H1 (cell line): ENCODE results near the gene CYP4A22. TPM values are rescaled to one million over a fixed set of nuclear protein-coding genes. Genes with fewer than 3 reads are reported as not detected.

Experiments
- CTCF ChIA-PET: fragments of 300-600 bp; sonication (Branson Sonifier 250); formaldehyde crosslinking; loops from one replicate; lab custom pipeline; 2021; ENCODE audit not compliant: partially characterized antibody; lab: Charles Lee
- POLR2A ChIA-PET: fragments of 300-600 bp; sonication (Branson Sonifier 250); formaldehyde crosslinking; loops from one replicate; lab custom pipeline; 2021; ENCODE audit warnings: inconsistent platforms; ENCODE audit not compliant: partially characterized antibody; lab: Charles Lee
- DNase-seq, 2 experiments: peaks; one replicate each; pipeline versions ENCODE4 v3.0.0 to v3.0.0-alpha.2; 2010 to 2022; ENCODE audit warnings: low spot score in 2 of 2, low read depth in 1 of 2, mixed read lengths in 1 of 2
- FAIRE-seq: peaks from 2 replicates; lab custom pipeline; 2011; peaks lifted over from hg19 to GRCh38; lab: Jason Lieb, UNC
- H2AFZ ChIP-seq: 2 replicates; pipeline ENCODE4 v1.8.1; 2012; ENCODE audit warnings: low read length, inconsistent platforms
- H2AK5ac ChIP-seq: 2 replicates; pipeline ENCODE4 v1.6.1; 2013; ENCODE audit warnings: low read depth, low read length
- H2BK120ac ChIP-seq: replicated peaks from 2 replicates; pipeline ENCODE3; 2013; ENCODE audit warnings: low read depth, low read length, inconsistent platforms
- H2BK12ac ChIP-seq: 2 replicates; pipeline ENCODE4 v1.6.1; 2013; ENCODE audit warnings: low read depth, low read length
- H2BK15ac ChIP-seq: 2 replicates; pipeline ENCODE4 v1.6.1; 2013; ENCODE audit warnings: low read length
- H2BK20ac ChIP-seq: 2 replicates; pipeline ENCODE4 v1.6.1; 2013; ENCODE audit warnings: low read length
- H2BK5ac ChIP-seq: 2 replicates; pipeline ENCODE4 v1.6.1; 2013; ENCODE audit warnings: low read depth, low read length
- H3K14ac ChIP-seq: 2 replicates; pipeline ENCODE4 v1.6.1; 2013; ENCODE audit warnings: inconsistent platforms; ENCODE audit not compliant: insufficient read length
- H3K18ac ChIP-seq: 2 replicates; pipeline ENCODE4 v1.6.1; 2013; ENCODE audit warnings: low read length; ENCODE audit errors: extremely low read depth
- H3K23ac ChIP-seq: 2 replicates; pipeline ENCODE4 v1.6.1; 2013; ENCODE audit warnings: inconsistent platforms; ENCODE audit not compliant: insufficient read length
- H3K23me2 ChIP-seq: 2 replicates; pipeline ENCODE4 v1.6.1; 2013; ENCODE audit warnings: low read depth, low read length
- H3K27ac ChIP-seq: 2 replicates; pipeline ENCODE4 v1.6.1; 2011; ENCODE audit warnings: low read depth, low read length, inconsistent platforms
- H3K27me3 ChIP-seq, 4 experiments: replicated peaks in 1 of 4; 1 replicate in 1 of 4; 2 replicates in 3 of 4; pipeline versions ENCODE4 v1.6.1 to v1.8.1; 2011 to 2013; ENCODE audit warnings: low read length in 3 of 4, mild to moderate bottlenecking in 3 of 4, inconsistent platforms in 2 of 4, mixed read lengths in 2 of 4, moderate library complexity in 1 of 4; ENCODE audit not compliant: control insufficient read depth in 3 of 4, insufficient read depth in 3 of 4; ENCODE audit errors: extremely low read depth in 1 of 4
- H3K36me3 ChIP-seq, 4 experiments: 2 replicates each; pipeline versions ENCODE4 v1.6.1 to v1.8.1; 2011 to 2013; ENCODE audit warnings: mild to moderate bottlenecking in 4 of 4, low read length in 3 of 4, moderate library complexity in 2 of 4, control low read depth in 1 of 4, inconsistent platforms in 1 of 4; ENCODE audit not compliant: insufficient read depth in 4 of 4, control insufficient read depth in 2 of 4
- H3K4ac ChIP-seq: replicated peaks from 2 replicates; pipeline ENCODE3; 2013; ENCODE audit warnings: low read length, low read depth, mixed read lengths, inconsistent platforms; ENCODE audit not compliant: insufficient read length
- H3K4me1 ChIP-seq, 4 experiments: replicated peaks in 1 of 4; 1 replicate in 1 of 4; 2 replicates in 3 of 4; pipeline versions ENCODE4 v1.6.1 to v1.8.1; 2011 to 2013; ENCODE audit warnings: low read length in 3 of 4, inconsistent platforms in 2 of 4, mixed read lengths in 1 of 4; ENCODE audit not compliant: insufficient read depth in 4 of 4, control insufficient read depth in 3 of 4
- H3K4me2 ChIP-seq, 2 experiments: 2 replicates each; pipeline versions ENCODE4 v1.6.1 to v1.8.1; 2011 to 2013; ENCODE audit warnings: low read depth in 2 of 2, low read length in 2 of 2, control low read depth in 1 of 2, inconsistent platforms in 1 of 2, mild to moderate bottlenecking in 1 of 2; ENCODE audit not compliant: insufficient read depth in 1 of 2
- H3K4me3 ChIP-seq, 4 experiments: fragments of 200-600, 300-600 bp in 1 of 4; sonication (generic), shearing (Covaris generic), sonication (Bioruptor Twin) in 1 of 4; 2 replicates each; pipeline versions ENCODE4 v1.5.1 to v1.8.1; 2011 to 2016; ENCODE audit warnings: low read length in 4 of 4, low read depth in 3 of 4, control low read depth in 2 of 4, inconsistent platforms in 2 of 4, mild to moderate bottlenecking in 2 of 4, mixed read lengths in 1 of 4, moderate library complexity in 1 of 4; ENCODE audit not compliant: insufficient read depth in 2 of 4; ENCODE audit errors: extremely low read depth in 1 of 4
- H3K56ac ChIP-seq: replicated peaks from 2 replicates; pipeline ENCODE3; 2013; ENCODE audit warnings: low read depth, mild to moderate bottlenecking, mixed read lengths, low read length, inconsistent platforms; ENCODE audit not compliant: insufficient read length
- H3K79me1 ChIP-seq: 2 replicates; pipeline ENCODE4 v1.6.1; 2013; ENCODE audit warnings: low read depth, low read length, control low read depth
- H3K79me2 ChIP-seq, 2 experiments: 2 replicates each; pipeline versions ENCODE4 v1.6.1 to v1.8.1; 2012 to 2013; ENCODE audit warnings: low read length in 2 of 2, mild to moderate bottlenecking in 2 of 2, inconsistent platforms in 1 of 2; ENCODE audit not compliant: insufficient read depth in 2 of 2, control insufficient read depth in 1 of 2
- H3K9ac ChIP-seq, 4 experiments: replicated peaks in 1 of 4; 1 replicate in 1 of 4; 2 replicates in 3 of 4; pipeline versions ENCODE4 v1.6.1 to v1.8.1; 2011 to 2013; ENCODE audit warnings: low read depth in 3 of 4, low read length in 3 of 4, control low read depth in 2 of 4, mild to moderate bottlenecking in 2 of 4, moderate library complexity in 2 of 4, inconsistent platforms in 1 of 4; ENCODE audit errors: extremely low read depth in 1 of 4
- H3K9me3 ChIP-seq, 2 experiments: 2 replicates each; pipeline versions ENCODE4 v1.6.1 to v1.8.1; 2012 to 2013; ENCODE audit warnings: mild to moderate bottlenecking in 2 of 2, moderate library complexity in 2 of 2, control low read depth in 1 of 2, inconsistent platforms in 1 of 2, low read depth in 1 of 2, low read length in 1 of 2, mixed read lengths in 1 of 2; ENCODE audit not compliant: insufficient read depth in 2 of 2
- H4K20me1 ChIP-seq, 2 experiments: replicated peaks in 1 of 2; 2 replicates each; pipeline versions ENCODE3 to v1.8.1; 2011 to 2013; ENCODE audit warnings: inconsistent platforms in 2 of 2, low read length in 2 of 2, mild to moderate bottlenecking in 1 of 2; ENCODE audit not compliant: insufficient read depth in 2 of 2, control insufficient read depth in 1 of 2
- H4K5ac ChIP-seq: 2 replicates; pipeline ENCODE4 v1.6.1; 2013; ENCODE audit warnings: low read length, low read depth, mixed read lengths, inconsistent platforms; ENCODE audit not compliant: insufficient read length
- H4K8ac ChIP-seq: 2 replicates; pipeline ENCODE4 v1.8.0; 2013; ENCODE audit warnings: mild to moderate bottlenecking, moderate library complexity, low read length, inconsistent platforms; ENCODE audit not compliant: insufficient read depth; ENCODE audit errors: extremely low read depth
- H4K91ac ChIP-seq: replicated peaks from 2 replicates; pipeline ENCODE3; 2013; ENCODE audit warnings: low read length, mixed read lengths, inconsistent platforms; ENCODE audit not compliant: insufficient read length
- BACH1 ChIP-seq: IDR thresholded peaks from 2 replicates; pipeline ENCODE4 v1.6.1; 2012; ENCODE audit warnings: low read length, improper control_type of control experiment
- BCL11A ChIP-seq, 2 experiments: IDR thresholded peaks; one replicate each; pipeline ENCODE4 v1.6.1; 2011; ENCODE audit warnings: low read depth in 2 of 2, low read length in 2 of 2, mild to moderate bottlenecking in 2 of 2
- CEBPB ChIP-seq: IDR thresholded peaks from 2 replicates; pipeline ENCODE4 v1.6.1; 2012; ENCODE audit warnings: low read depth, low read length
- EGR1 ChIP-seq: IDR thresholded peaks from 2 replicates; pipeline ENCODE4 v1.6.1; 2011; ENCODE audit warnings: low read depth, low read length, borderline replicate concordance
- FOSL1 ChIP-seq: IDR thresholded peaks from 2 replicates; pipeline ENCODE4 v1.6.1; 2011; ENCODE audit warnings: mild to moderate bottlenecking, low read depth, low read length, moderate library complexity; ENCODE audit not compliant: insufficient read depth
- MAFK ChIP-seq: IDR thresholded peaks from 2 replicates; pipeline ENCODE4 v1.6.1; 2012; ENCODE audit warnings: low read depth, mild to moderate bottlenecking, improper control_type of control experiment, low read length
- NANOG ChIP-seq: IDR thresholded peaks from 2 replicates; pipeline ENCODE4 v1.6.1; 2011; ENCODE audit warnings: low read length, low read depth, mild to moderate bottlenecking, inconsistent platforms; ENCODE audit not compliant: insufficient read depth, poor library complexity, severe bottlenecking
- RBBP5 ChIP-seq: IDR thresholded peaks from 2 replicates; pipeline ENCODE4 v1.7.1; 2012; ENCODE audit warnings: low read depth, mild to moderate bottlenecking, inconsistent platforms, low read length, moderate library complexity, borderline replicate concordance
- RFX5 ChIP-seq: IDR thresholded peaks from 2 replicates; pipeline ENCODE4 v1.6.1; 2011; ENCODE audit warnings: low read depth, low read length, improper control_type of control experiment, borderline replicate concordance
- SIX5 ChIP-seq: IDR thresholded peaks from 2 replicates; pipeline ENCODE4 v1.6.1; 2011; ENCODE audit warnings: mild to moderate bottlenecking, low read depth, low read length
- SP1 ChIP-seq: IDR thresholded peaks from 2 replicates; pipeline ENCODE4 v1.6.1; 2011; ENCODE audit warnings: low read depth, low read length
- SP4 ChIP-seq: IDR thresholded peaks from 2 replicates; pipeline ENCODE4 v1.6.1; 2012; ENCODE audit warnings: low read length, inconsistent platforms
- TCF12 ChIP-seq: IDR thresholded peaks from 2 replicates; pipeline ENCODE4 v1.6.1; 2011; ENCODE audit warnings: low read depth, mild to moderate bottlenecking, low read length
- YY1 ChIP-seq: IDR thresholded peaks from 2 replicates; pipeline ENCODE4 v1.6.1; 2011; ENCODE audit warnings: low read depth, mild to moderate bottlenecking, low read length
- ZNF274 ChIP-seq: IDR thresholded peaks from 2 replicates; pipeline ENCODE4 v1.7.0; 2012; ENCODE audit warnings: low read length, borderline replicate concordance; ENCODE audit errors: extremely low read depth
- WGBS, 2 experiments: shearing (Covaris generic) in 1 of 2; methylation state at CpG; one replicate each; pipeline versions ENCODE4 v1.1.6 to v1.1.7; 2013 to 2015; ENCODE audit warnings: low lambda C conversion rate in 2 of 2, mixed read lengths in 2 of 2, inconsistent platforms in 1 of 2, low coverage in 1 of 2, missing lambda C conversion rate in 1 of 2; ENCODE audit not compliant: insufficient replicate concordance in 2 of 2, insufficient coverage in 1 of 2, insufficient read length in 1 of 2; ENCODE audit errors: extremely low coverage in 1 of 2, missing lambda C conversion rate in 1 of 2; 5-methylcytosine and 5-hydroxymethylcytosine counted together
- polyA plus RNA-seq, 7 experiments: library from polyadenylated mRNA; depleted of rRNA in 3 of 7; stranded (reverse) in 5 of 7; unstranded in 2 of 7; fragments of >200 nt in 5 of 7; fragments of 200-250 nt in 2 of 7; gene quantifications; 1 replicate in 5 of 7; 2 replicates in 1 of 7; 4 replicates in 1 of 7; pipeline versions ENCODE4 v1.2.1 to v1.2.3, GENCODE V29; 2011 to 2013; ENCODE audit warnings: missing spikeins in 2 of 7, mixed read lengths in 2 of 7
- total RNA-seq: library from RNA; stranded (reverse); fragmentation: NEBNext Ultra II Directional; extraction: Animal tissue kit (Norgen Biotek cat#: 25700); gene quantifications from 2 replicates; pipeline ENCODE4 v1.2.1, GENCODE V29; 2021

The CYP4A22 gene
- total and polyA plus RNA-seq, 2 of the 8 experiments (the other 6 are each of a cell fraction or from before 2014, with no cell fraction given) = not detected

GRCh38 chr1:47178654-47179016, 41.4 kb downstream of the CYP4A22 start:
- Histone ChIP-seq H3K9ac (peak overlapping the region in 2 of 4 experiments; percentile 5 to 27; a peak in 1 of 7 replicates), H3K27ac (peak overlapping the region; percentile 41), H3K18ac (no peak overlapping the region; the same call in 1 of the 2 replicates), H3K4me2 (peak overlapping the region; percentile 36 to 96), H2BK5ac (peak overlapping the region; percentile 77; the same call in 1 of the 2 replicates), H4K20me1 (no peaks in the 10 kb centered on the region), H3K4ac (peak overlapping the region; percentile 72), H3K23ac (no peak overlapping the region), H3K23me2 (peaks cover 4% of the 10 kb centered on the region; the same call in 1 of the 2 replicates), H2BK15ac (0 out of 2 replicates have a peak overlapping the region, but pooled peaks have one; percentile 76), H3K14ac (no peak overlapping the region), H3K9me3 (no peaks in the 10 kb centered on the region), H2AFZ (peak overlapping the region; percentile 21; the same call in 1 of the 2 replicates), H3K56ac (no peak overlapping the region), H2BK20ac (peak overlapping the region; percentile 56; the same call in 1 of the 2 replicates), H2AK5ac (no peak overlapping the region), H3K36me3 (no peaks in the 10 kb centered on the region), H3K27me3 (peaks cover 0 to 13% (median 12%) of the 10 kb centered on the region in 4 experiments; a peak in 5 of 7 replicates), H2BK12ac (peak overlapping the region; percentile 98), H3K79me1 (no peaks in the 10 kb centered on the region), H3K4me1 (peaks cover 0 to 10% (median 2%) of the 10 kb centered on the region in 4 experiments; a peak in 4 of 7 replicates), H4K5ac (peak overlapping the region; percentile 55), H3K4me3 (peak overlapping the region; percentile 8 to 58 (median 33); a peak in 7 of 8 replicates), H2BK120ac (no peak overlapping the region), H4K91ac (peak overlapping the region; percentile 93), H4K8ac (peak overlapping the region; percentile 75; the same call in 1 of the 2 replicates), H3K79me2 (no peaks in the 10 kb centered on the region)
- TF ChIP-seq MAFK = no peak
- TF ChIP-seq BCL11A (IDR thresholded peaks at IDR 0.05; ENCODE audit: low read depth in 2 of 2, low read length in 2 of 2) = no peak
- no peak for TF ChIP-seq BACH1
- no peak for TF ChIP-seq SP4
- no peak for TF ChIP-seq RFX5
- no peak for TF ChIP-seq EGR1
- no peak for TF ChIP-seq FOSL1
- TF ChIP-seq SIX5 = no peak
- no peak for TF ChIP-seq YY1
- no peak for TF ChIP-seq ZNF274
- TF ChIP-seq TCF12 = no peak
- no peak for TF ChIP-seq NANOG
- no peak for TF ChIP-seq SP1
- no peak for TF ChIP-seq CEBPB
- TF ChIP-seq RBBP5 = no peak
- CTCF ChIA-PET = interaction anchor here (0.6 to 14.4 kb wide), 34 partner anchors 13 to 736 kb away, joined by 3 to 207 read pairs (median 4); partner anchors contain the start of genes CYP4A22 and PDZK1IP1
- WGBS, 2 experiments = 82% methylated on average over 8 of the region's 8 CpGs; no CpG with 5 or more reads in 1 of the 2 experiments
- DNase-seq (no peak), FAIRE-seq (no peak)
- POLR2A ChIA-PET = interaction anchor here (0.9 to 1.9 kb wide), 9 partner anchors 11 to 136 kb away, joined by 3 to 10 read pairs (median 4); partner anchors contain the start of genes PDZK1IP1 and STIL
